Measurements from ENCODE around the gene CHD2. TPM values are rescaled to one million over a fixed set of nuclear protein-coding genes. Genes with fewer than 3 reads are reported as not detected.

CHD2 gene
- total and polyA plus RNA-seq, 10 of the 15 experiments (the other 5 are each of a cell fraction or from before 2014, with no cell fraction given), result 38.1 to 94.7 (median 63.3) TPM

- TF ChIP-seq ATF7 (IDR thresholded peaks at IDR 0.05; ENCODE audit: low read depth), result no peak
- no peak for TF ChIP-seq SMARCA5 (IDR thresholded peaks at IDR 0.05)
- no peak for TF ChIP-seq RELB (IDR thresholded peaks at IDR 0.05; ENCODE audit: low read depth)
- no peak for TF ChIP-seq DPF2 (IDR thresholded peaks at IDR 0.05)
- TF ChIP-seq, protein P1, sequence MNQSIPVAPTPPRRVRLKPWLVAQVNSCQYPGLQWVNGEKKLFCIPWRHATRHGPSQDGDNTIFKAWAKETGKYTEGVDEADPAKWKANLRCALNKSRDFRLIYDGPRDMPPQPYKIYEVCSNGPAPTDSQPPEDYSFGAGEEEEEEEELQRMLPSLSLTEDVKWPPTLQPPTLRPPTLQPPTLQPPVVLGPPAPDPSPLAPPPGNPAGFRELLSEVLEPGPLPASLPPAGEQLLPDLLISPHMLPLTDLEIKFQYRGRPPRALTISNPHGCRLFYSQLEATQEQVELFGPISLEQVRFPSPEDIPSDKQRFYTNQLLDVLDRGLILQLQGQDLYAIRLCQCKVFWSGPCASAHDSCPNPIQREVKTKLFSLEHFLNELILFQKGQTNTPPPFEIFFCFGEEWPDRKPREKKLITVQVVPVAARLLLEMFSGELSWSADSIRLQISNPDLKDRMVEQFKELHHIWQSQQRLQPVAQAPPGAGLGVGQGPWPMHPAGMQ (IDR thresholded peaks at IDR 0.05; ENCODE audit: borderline replicate concordance), result no peak
- TF ChIP-seq ZBED1 (IDR thresholded peaks at IDR 0.05; ENCODE audit: borderline replicate concordance), result no peak
- TF ChIP-seq BCL11A (IDR thresholded peaks at IDR 0.05; ENCODE audit: low read depth, low read length), result no peak
Measured at GRCh38 chr15:93043621-93044300, 143.6 kb downstream of the CHD2 start (continued).

GRCh38 chr15:93044301-93045190 is 144.4 kb downstream of the CHD2 start:
- no peaks in the 10 kb centered on the region for H4K20me1 ChIP-seq (ENCODE audit: control insufficient read depth, insufficient read depth)
- FAIRE-seq, result no peak
- intact Hi-C loops (cut with micrococcal nuclease; ENCODE audit: unreplicated experiment), result no loop called here
- no peak for DNase-seq (ENCODE audit: low read depth, low spot score)
- no TSS peak for BruUV-seq (replicated peaks)
- no peaks in the 10 kb centered on the region for H3K27me3 ChIP-seq (replicated peaks in 1 of 2; ENCODE audit: control insufficient read depth in 2 of 2, insufficient read depth in 2 of 2, low read length in 1 of 2)
- ChIA-PET SMC1A (ENCODE audit: uncharacterized antibody, unreplicated experiment) (no interaction called here), POLR2A (no interaction called here), CTCF (no interaction called here), RAD21 (ENCODE audit: unreplicated experiment) (no interaction called here)
- 49% methylated on average over 43 of the region's 46 CpGs for WGBS (ENCODE audit: insufficient coverage, insufficient replicate concordance, low lambda C conversion rate, missing lambda C conversion rate)
- no peak overlapping the region for H3K9ac ChIP-seq (ENCODE audit: control insufficient read depth, insufficient read depth, low read length)
- in situ Hi-C loops (cut with MboI), result loop anchor here (25.0 kb wide), 1 partner anchor 1268 kb away; no protein-coding TSS in a partner anchor
- no peak overlapping the region for H3K27ac ChIP-seq (ENCODE audit: control insufficient read depth, insufficient read depth)
- no peaks in the 10 kb centered on the region for H3K79me2 ChIP-seq (ENCODE audit: control insufficient read depth, insufficient read depth, low read length)
- H3K36me3 ChIP-seq (ENCODE audit: control insufficient read depth in 2 of 2, insufficient read depth in 2 of 2, low read length in 1 of 2), result no peaks in the 10 kb centered on the region
- H3K4me3 ChIP-seq, result no peak overlapping the region
- H2AFZ ChIP-seq (ENCODE audit: control insufficient read depth, low read depth, low read length), result no peak overlapping the region
- H3K4me1 ChIP-seq (ENCODE audit: control insufficient read depth, insufficient read depth, low read length), result no peaks in the 10 kb centered on the region
- no peaks in the 10 kb centered on the region for H3K9me3 ChIP-seq (replicated peaks; ENCODE audit: control insufficient read depth, insufficient read depth, low read length)
- no peak overlapping the region for H3K4me2 ChIP-seq (ENCODE audit: control insufficient read depth, insufficient read depth)
- no peak for ATAC-seq
- TF ChIP-seq, protein P2, sequence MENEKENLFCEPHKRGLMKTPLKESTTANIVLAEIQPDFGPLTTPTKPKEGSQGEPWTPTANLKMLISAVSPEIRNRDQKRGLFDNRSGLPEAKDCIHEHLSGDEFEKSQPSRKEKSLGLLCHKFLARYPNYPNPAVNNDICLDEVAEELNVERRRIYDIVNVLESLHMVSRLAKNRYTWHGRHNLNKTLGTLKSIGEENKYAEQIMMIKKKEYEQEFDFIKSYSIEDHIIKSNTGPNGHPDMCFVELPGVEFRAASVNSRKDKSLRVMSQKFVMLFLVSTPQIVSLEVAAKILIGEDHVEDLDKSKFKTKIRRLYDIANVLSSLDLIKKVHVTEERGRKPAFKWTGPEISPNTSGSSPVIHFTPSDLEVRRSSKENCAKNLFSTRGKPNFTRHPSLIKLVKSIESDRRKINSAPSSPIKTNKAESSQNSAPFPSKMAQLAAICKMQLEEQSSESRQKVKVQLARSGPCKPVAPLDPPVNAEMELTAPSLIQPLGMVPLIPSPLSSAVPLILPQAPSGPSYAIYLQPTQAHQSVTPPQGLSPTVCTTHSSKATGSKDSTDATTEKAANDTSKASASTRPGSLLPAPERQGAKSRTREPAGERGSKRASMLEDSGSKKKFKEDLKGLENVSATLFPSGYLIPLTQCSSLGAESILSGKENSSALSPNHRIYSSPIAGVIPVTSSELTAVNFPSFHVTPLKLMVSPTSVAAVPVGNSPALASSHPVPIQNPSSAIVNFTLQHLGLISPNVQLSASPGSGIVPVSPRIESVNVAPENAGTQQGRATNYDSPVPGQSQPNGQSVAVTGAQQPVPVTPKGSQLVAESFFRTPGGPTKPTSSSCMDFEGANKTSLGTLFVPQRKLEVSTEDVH (IDR thresholded peaks at IDR 0.05; ENCODE audit: low read depth, partially characterized antibody), result no peak
- TF ChIP-seq FOXK2 (IDR thresholded peaks at IDR 0.05) (no peak), CBFB (IDR thresholded peaks at IDR 0.05; ENCODE audit: low read depth) (no peak)
- TF ChIP-seq, protein P3, sequence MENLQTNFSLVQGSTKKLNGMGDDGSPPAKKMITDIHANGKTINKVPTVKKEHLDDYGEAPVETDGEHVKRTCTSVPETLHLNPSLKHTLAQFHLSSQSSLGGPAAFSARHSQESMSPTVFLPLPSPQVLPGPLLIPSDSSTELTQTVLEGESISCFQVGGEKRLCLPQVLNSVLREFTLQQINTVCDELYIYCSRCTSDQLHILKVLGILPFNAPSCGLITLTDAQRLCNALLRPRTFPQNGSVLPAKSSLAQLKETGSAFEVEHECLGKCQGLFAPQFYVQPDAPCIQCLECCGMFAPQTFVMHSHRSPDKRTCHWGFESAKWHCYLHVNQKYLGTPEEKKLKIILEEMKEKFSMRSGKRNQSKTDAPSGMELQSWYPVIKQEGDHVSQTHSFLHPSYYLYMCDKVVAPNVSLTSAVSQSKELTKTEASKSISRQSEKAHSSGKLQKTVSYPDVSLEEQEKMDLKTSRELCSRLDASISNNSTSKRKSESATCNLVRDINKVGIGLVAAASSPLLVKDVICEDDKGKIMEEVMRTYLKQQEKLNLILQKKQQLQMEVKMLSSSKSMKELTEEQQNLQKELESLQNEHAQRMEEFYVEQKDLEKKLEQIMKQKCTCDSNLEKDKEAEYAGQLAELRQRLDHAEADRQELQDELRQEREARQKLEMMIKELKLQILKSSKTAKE (IDR thresholded peaks at IDR 0.05; ENCODE audit: low read depth, poor library complexity, severe bottlenecking), result no peak

Data from GM12878 (cell line).